Caco-2 (cell line): ENCODE results near the gene ZNF609. TPM values are rescaled to one million over a fixed set of nuclear protein-coding genes. Genes with fewer than 3 reads are reported as not detected.

Source experiments
- Bru-seq: library from RNA; stranded (reverse); fragments of 400-500 nt; gene quantifications from one replicate; lab custom pipeline; 2021; lab: Mats Ljungman, UMichigan
- BruChase-seq, 2 experiments: library from RNA; stranded (reverse); fragments of 400-500 nt; gene quantifications; one replicate each; lab custom pipeline; 2021; lab: Mats Ljungman, UMichigan
- BruUV-seq: library from RNA; stranded (reverse); fragments of 400-500 nt; replicated peaks from 2 replicates; lab custom pipeline; 2021; lab: Mats Ljungman, UMichigan
- CTCF ChIA-PET: fragments of 300-600 bp; sonication (Branson Sonifier 250); formaldehyde crosslinking; loops from one replicate; lab custom pipeline; 2022; ENCODE audit warnings: antibody characterized with exemption; lab: Charles Lee
- POLR2A ChIA-PET: fragments of 300-600 bp; sonication (Branson Sonifier 250); formaldehyde crosslinking; loops from one replicate; lab custom pipeline; 2022; ENCODE audit warnings: antibody characterized with exemption; lab: Charles Lee
- DNase-seq, 2 experiments: peaks; one replicate each; pipeline versions ENCODE4 v3.0.0 to v3.0.0-alpha.2; 2020 to 2022
- H3K27me3 ChIP-seq: replicated peaks from 2 replicates; pipeline ENCODE4 v1.6.0; 2011; ENCODE audit warnings: low read length; ENCODE audit not compliant: control insufficient read depth, insufficient read depth
- H3K36me3 ChIP-seq: 2 replicates; pipeline ENCODE4 v1.5.1; 2011; ENCODE audit warnings: low read length; ENCODE audit not compliant: control insufficient read depth, insufficient read depth
- H3K4me1 ChIP-seq: fragments of 250-450 bp; sonication (Bioruptor Pico); 2 replicates; pipeline ENCODE4 v1.5.1; 2020; ENCODE audit warnings: mild to moderate bottlenecking
- H3K4me3 ChIP-seq: 2 replicates; pipeline ENCODE4 v1.5.1; 2011; ENCODE audit warnings: low read depth, mild to moderate bottlenecking, control low read depth, low read length
- H3K9me3 ChIP-seq: fragments of 250-450 bp; sonication (Bioruptor Pico); 2 replicates; pipeline ENCODE4 v1.5.1; 2020; ENCODE audit warnings: mild to moderate bottlenecking, moderate library complexity
- H3K27ac Mint-ChIP-seq: one replicate; pipeline ENCODE4 v1.8.0; 2022; ENCODE audit warnings: mixed read lengths; ENCODE audit not compliant: unreplicated experiment
- H3K27me3 Mint-ChIP-seq: one replicate; pipeline ENCODE4 v1.8.0; 2022; ENCODE audit warnings: mixed read lengths; ENCODE audit not compliant: insufficient read depth, unreplicated experiment
- H3K36me3 Mint-ChIP-seq: one replicate; pipeline ENCODE4 v1.8.0; 2022; ENCODE audit warnings: mild to moderate bottlenecking, mixed read lengths; ENCODE audit not compliant: insufficient read depth, unreplicated experiment
- H3K4me1 Mint-ChIP-seq: one replicate; pipeline ENCODE4 v1.8.0; 2022; ENCODE audit warnings: low read depth, mixed read lengths; ENCODE audit not compliant: unreplicated experiment
- H3K4me3 Mint-ChIP-seq: one replicate; pipeline ENCODE4 v1.8.0; 2022; ENCODE audit warnings: mild to moderate bottlenecking, moderate library complexity, mixed read lengths; ENCODE audit not compliant: unreplicated experiment
- H3K9me3 Mint-ChIP-seq: one replicate; pipeline ENCODE4 v1.8.0; 2022; ENCODE audit warnings: mixed read lengths; ENCODE audit not compliant: unreplicated experiment
- intact Hi-C: fragments of 100-400 bp; cut with micrococcal nuclease; formaldehyde crosslinking; loops from one replicate; pipeline ENCODE4 v1.10.0; 2022; ENCODE audit not compliant: unreplicated experiment
- long read RNA-seq: library from polyadenylated mRNA; stranded (forward); transcript quantifications from one replicate; pipeline ENCODE4 v2.0.0, GENCODE V29; 2022
- total RNA-seq: library from RNA; stranded (reverse); gene quantifications from 2 replicates; pipeline ENCODE4 v1.2.3, GENCODE V29; 2022
- TF ChIP-seq, protein P1 (sequence below), 2 experiments: fragments of 200-600 bp in 1 of 2; IDR thresholded peaks; 1 replicate in 1 of 2; 2 replicates in 1 of 2; pipeline versions ENCODE4 v1.5.1 to v1.8.0; 2011 to 2022; ENCODE audit warnings: antibody characterized with exemption in 1 of 2, control low read depth in 1 of 2, inconsistent platforms in 1 of 2, low read depth in 1 of 2, low read length in 1 of 2, mild to moderate bottlenecking in 1 of 2, moderate library complexity in 1 of 2; ENCODE audit not compliant: insufficient read depth in 1 of 2, severe bottlenecking in 1 of 2, unreplicated experiment in 1 of 2

ZNF609 gene, protein sequence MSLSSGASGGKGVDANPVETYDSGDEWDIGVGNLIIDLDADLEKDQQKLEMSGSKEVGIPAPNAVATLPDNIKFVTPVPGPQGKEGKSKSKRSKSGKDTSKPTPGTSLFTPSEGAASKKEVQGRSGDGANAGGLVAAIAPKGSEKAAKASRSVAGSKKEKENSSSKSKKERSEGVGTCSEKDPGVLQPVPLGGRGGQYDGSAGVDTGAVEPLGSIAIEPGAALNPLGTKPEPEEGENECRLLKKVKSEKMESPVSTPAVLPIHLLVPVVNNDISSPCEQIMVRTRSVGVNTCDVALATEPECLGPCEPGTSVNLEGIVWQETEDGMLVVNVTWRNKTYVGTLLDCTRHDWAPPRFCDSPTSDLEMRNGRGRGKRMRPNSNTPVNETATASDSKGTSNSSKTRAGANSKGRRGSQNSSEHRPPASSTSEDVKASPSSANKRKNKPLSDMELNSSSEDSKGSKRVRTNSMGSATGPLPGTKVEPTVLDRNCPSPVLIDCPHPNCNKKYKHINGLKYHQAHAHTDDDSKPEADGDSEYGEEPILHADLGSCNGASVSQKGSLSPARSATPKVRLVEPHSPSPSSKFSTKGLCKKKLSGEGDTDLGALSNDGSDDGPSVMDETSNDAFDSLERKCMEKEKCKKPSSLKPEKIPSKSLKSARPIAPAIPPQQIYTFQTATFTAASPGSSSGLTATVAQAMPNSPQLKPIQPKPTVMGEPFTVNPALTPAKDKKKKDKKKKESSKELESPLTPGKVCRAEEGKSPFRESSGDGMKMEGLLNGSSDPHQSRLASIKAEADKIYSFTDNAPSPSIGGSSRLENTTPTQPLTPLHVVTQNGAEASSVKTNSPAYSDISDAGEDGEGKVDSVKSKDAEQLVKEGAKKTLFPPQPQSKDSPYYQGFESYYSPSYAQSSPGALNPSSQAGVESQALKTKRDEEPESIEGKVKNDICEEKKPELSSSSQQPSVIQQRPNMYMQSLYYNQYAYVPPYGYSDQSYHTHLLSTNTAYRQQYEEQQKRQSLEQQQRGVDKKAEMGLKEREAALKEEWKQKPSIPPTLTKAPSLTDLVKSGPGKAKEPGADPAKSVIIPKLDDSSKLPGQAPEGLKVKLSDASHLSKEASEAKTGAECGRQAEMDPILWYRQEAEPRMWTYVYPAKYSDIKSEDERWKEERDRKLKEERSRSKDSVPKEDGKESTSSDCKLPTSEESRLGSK (N-terminal part only)
- 30.1 and 34.0 TPM in 2 replicates for total RNA-seq
- Bru-seq, nascent RNA = percentile 76 among the genes with signal in this experiment
- percentile 75 among the genes with signal in this experiment for BruChase-seq, experiment 1, labeled RNA remaining after a 2-hour chase
- BruChase-seq, experiment 2, labeled RNA remaining after a 6-hour chase = percentile 73 among the genes with signal in this experiment
- long read RNA-seq, partial matches to known transcripts = 0 of 16 reads
- long read RNA-seq, other reads (novel, unspliced or antisense) = 16 of 16 reads

DNA sequence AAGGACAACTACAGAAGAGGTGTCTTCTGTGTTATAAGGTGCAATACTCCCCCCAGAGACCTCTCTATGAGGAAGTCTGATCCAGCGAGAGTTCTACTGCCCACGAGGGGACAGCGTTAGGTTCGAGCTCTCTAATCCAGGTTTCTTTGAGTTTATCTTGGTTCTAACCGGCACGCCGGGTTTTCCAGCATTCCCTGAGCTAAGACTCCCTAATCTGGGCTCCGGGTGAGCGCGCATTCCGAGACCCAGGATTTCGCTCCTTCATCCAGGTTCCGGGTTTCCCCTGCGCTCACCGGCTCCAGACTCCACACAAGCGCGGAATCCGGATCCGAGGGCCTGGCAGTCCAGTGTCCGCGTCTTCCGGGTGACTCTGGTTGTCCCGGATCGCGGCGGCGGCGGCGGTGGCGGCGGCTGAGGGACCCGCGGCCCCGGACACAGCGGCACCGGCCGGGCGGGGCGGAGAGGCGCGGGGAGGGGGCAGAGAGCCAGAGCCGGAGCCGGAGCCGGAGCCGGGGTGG is at the start of gene ZNF609:
TSS of gene ZNF609 (plus strand) at position 373 of the 518 bp plus-strand sequence. CDS start 38,842 bp downstream, outside the sequence.
- CTCF ChIA-PET = interaction anchor here (1.1 kb wide), 1 partner anchor 192 kb away, joined by 3 read pairs; no protein-coding TSS in a partner anchor

DNA sequence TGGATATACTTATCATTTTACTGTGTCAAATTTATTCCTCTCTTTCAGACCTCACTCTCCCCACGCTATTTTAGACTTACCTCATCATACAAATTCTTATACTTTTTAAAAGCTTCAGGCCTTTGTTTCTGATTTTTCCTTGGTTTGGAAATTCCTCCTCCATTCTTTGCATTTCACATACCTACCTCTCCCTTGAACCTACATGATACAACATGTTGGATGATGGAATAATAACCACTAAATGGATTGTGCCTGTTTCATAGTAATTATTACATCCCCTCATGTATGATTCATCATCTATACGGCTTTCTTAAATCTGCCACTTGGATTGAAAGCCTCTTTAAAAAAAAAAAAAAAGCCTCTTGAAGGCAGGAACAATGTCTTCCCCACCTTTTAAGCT is 48.2 kb upstream of the ZNF609 start:
- H3K9me3 ChIP-seq = no peaks in the 10 kb centered on the region
- ChIA-PET POLR2A (no interaction called here), CTCF (no interaction called here)
- H3K4me3 ChIP-seq = no peak overlapping the region
- no peak overlapping the region for H3K4me3 Mint-ChIP-seq
- no peaks in the 10 kb centered on the region for H3K4me1 ChIP-seq
- no peaks in the 10 kb centered on the region for H3K9me3 Mint-ChIP-seq
- no peaks in the 10 kb centered on the region for H3K4me1 Mint-ChIP-seq
- H3K27ac Mint-ChIP-seq = no peak overlapping the region
- TF ChIP-seq, protein P1, sequence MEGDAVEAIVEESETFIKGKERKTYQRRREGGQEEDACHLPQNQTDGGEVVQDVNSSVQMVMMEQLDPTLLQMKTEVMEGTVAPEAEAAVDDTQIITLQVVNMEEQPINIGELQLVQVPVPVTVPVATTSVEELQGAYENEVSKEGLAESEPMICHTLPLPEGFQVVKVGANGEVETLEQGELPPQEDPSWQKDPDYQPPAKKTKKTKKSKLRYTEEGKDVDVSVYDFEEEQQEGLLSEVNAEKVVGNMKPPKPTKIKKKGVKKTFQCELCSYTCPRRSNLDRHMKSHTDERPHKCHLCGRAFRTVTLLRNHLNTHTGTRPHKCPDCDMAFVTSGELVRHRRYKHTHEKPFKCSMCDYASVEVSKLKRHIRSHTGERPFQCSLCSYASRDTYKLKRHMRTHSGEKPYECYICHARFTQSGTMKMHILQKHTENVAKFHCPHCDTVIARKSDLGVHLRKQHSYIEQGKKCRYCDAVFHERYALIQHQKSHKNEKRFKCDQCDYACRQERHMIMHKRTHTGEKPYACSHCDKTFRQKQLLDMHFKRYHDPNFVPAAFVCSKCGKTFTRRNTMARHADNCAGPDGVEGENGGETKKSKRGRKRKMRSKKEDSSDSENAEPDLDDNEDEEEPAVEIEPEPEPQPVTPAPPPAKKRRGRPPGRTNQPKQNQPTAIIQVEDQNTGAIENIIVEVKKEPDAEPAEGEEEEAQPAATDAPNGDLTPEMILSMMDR (IDR thresholded peaks at IDR 0.05; ENCODE audit: insufficient read depth in 1 of 2, low read depth in 1 of 2, low read length in 1 of 2, severe bottlenecking in 1 of 2, unreplicated experiment in 1 of 2) = no peak
- no TSS peak for BruUV-seq
- H3K27me3 ChIP-seq = no peaks in the 10 kb centered on the region
- H3K36me3 ChIP-seq = no peaks in the 10 kb centered on the region
- H3K36me3 Mint-ChIP-seq = peaks cover 59% of the 10 kb centered on the region
- H3K27me3 Mint-ChIP-seq = no peaks in the 10 kb centered on the region
- intact Hi-C loops = no loop called here
- DNase-seq = no peak

More for the DNA sequence above, at the start of gene ZNF609:
- no peaks in the 10 kb centered on the region for H3K27me3 Mint-ChIP-seq
- no peaks in the 10 kb centered on the region for H3K9me3 Mint-ChIP-seq
- H3K36me3 Mint-ChIP-seq = peaks cover 13% of the 10 kb centered on the region
- no TSS peak for BruUV-seq
- intact Hi-C loops = no loop called here
- peak within 1 kb of the TSS; percentile 94 for H3K4me3 Mint-ChIP-seq
- POLR2A ChIA-PET = interaction anchor here (1.0 to 1.4 kb wide), 2 partner anchors 73 to 106 kb away, joined by 3 to 4 read pairs; partner anchors contain the start of gene TRIP4
- no peaks in the 10 kb centered on the region; the same call in 1 of the 2 replicates for H3K36me3 ChIP-seq
- H3K4me3 ChIP-seq = peak within 1 kb of the TSS; percentile 63
- TF ChIP-seq, protein P1 (IDR thresholded peaks at IDR 0.05; ENCODE audit: insufficient read depth in 1 of 2, low read depth in 1 of 2, low read length in 1 of 2, severe bottlenecking in 1 of 2, unreplicated experiment in 1 of 2) = no peak
- H3K4me1 Mint-ChIP-seq = peaks cover 30% of the 10 kb centered on the region
- H3K9me3 ChIP-seq = no peaks in the 10 kb centered on the region
- peak within 1 kb of the TSS; percentile 76 for H3K27ac Mint-ChIP-seq
- no peaks in the 10 kb centered on the region for H3K27me3 ChIP-seq
- peaks cover 41% of the 10 kb centered on the region for H3K4me1 ChIP-seq
- peak; percentile 96 to 98 for DNase-seq
